ENCODE data around the gene ENTPD3.
A peak's percentile ranks its signal among the peaks of the same experiment; 100 is the strongest.

Gene ENTPD3

DNA sequence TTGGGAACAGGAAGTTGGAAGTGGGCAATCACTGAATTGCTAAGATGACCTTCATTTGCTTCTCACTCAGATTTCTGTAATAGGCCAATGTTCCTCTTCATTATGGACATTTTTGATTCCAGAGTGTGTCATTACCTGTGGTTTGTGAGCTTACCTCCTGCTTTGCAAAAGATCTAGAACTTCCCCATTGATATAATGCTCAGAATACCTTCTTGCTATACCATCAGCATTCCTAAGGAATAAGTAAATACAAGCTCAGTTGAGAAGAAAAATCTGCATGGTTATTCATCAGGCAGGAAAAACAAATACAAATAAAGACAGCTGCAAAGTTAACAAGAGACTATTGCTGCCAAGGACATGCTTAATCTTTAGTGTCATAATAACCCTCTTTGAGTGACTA is 64.6 kb downstream of the ENTPD3 start:
- Histone ChIP-seq H3K36me3 (ENCODE audit: low read depth) (no peaks in the 10 kb centered on the region), H3K9me3 (ENCODE audit: severe bottlenecking) (no peaks in the 10 kb centered on the region), H3K4me3 (ENCODE audit: severe bottlenecking) (no peak overlapping the region), H3K27me3 (ENCODE audit: insufficient read depth, poor library complexity, severe bottlenecking) (no peaks in the 10 kb centered on the region), H3K4me1 (ENCODE audit: insufficient read depth, poor library complexity, severe bottlenecking) (peaks cover 5% of the 10 kb centered on the region), H3K27ac (ENCODE audit: poor library complexity, severe bottlenecking) (no peak overlapping the region)
- ATAC-seq (ENCODE audit: low read depth) (no peak), DNase-seq (ENCODE audit: low spot score) (no peak)
- TF ChIP-seq, protein P1, sequence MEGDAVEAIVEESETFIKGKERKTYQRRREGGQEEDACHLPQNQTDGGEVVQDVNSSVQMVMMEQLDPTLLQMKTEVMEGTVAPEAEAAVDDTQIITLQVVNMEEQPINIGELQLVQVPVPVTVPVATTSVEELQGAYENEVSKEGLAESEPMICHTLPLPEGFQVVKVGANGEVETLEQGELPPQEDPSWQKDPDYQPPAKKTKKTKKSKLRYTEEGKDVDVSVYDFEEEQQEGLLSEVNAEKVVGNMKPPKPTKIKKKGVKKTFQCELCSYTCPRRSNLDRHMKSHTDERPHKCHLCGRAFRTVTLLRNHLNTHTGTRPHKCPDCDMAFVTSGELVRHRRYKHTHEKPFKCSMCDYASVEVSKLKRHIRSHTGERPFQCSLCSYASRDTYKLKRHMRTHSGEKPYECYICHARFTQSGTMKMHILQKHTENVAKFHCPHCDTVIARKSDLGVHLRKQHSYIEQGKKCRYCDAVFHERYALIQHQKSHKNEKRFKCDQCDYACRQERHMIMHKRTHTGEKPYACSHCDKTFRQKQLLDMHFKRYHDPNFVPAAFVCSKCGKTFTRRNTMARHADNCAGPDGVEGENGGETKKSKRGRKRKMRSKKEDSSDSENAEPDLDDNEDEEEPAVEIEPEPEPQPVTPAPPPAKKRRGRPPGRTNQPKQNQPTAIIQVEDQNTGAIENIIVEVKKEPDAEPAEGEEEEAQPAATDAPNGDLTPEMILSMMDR (IDR thresholded peaks at IDR 0.05; ENCODE audit: poor library complexity, severe bottlenecking), result no peak

DNA sequence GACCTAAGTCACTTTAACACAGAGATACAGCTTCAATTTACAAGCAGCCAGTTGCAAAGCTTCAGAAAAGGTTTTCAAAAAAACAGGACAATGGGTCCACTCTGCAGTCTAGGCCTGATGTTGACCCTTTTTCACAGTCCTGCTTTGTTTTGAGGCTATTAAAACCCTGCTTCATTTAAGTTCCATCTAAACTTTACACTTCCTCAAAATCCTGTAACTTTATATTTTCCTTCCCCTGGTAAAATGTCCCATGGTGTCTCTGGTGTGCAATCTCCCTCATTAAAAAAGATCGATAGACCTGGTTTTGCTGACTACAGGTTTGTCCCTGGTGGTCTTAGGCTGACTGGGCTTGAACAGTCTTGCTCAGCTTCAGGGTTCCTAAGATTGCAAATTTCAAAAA is 65.1 kb downstream of the ENTPD3 start:
- Histone ChIP-seq H3K9me3 (ENCODE audit: severe bottlenecking) (no peaks in the 10 kb centered on the region), H3K27ac (ENCODE audit: poor library complexity, severe bottlenecking) (no peak overlapping the region), H3K4me3 (ENCODE audit: severe bottlenecking) (peak overlapping the region; percentile 50), H3K27me3 (ENCODE audit: insufficient read depth, poor library complexity, severe bottlenecking) (no peaks in the 10 kb centered on the region), H3K36me3 (ENCODE audit: low read depth) (no peaks in the 10 kb centered on the region), H3K4me1 (ENCODE audit: insufficient read depth, poor library complexity, severe bottlenecking) (peaks cover 5% of the 10 kb centered on the region)
- TF ChIP-seq, protein P1 (IDR thresholded peaks at IDR 0.05; ENCODE audit: poor library complexity, severe bottlenecking), result no peak
- ATAC-seq (ENCODE audit: low read depth) (no peak), DNase-seq (ENCODE audit: low spot score) (no peak)

DNA sequence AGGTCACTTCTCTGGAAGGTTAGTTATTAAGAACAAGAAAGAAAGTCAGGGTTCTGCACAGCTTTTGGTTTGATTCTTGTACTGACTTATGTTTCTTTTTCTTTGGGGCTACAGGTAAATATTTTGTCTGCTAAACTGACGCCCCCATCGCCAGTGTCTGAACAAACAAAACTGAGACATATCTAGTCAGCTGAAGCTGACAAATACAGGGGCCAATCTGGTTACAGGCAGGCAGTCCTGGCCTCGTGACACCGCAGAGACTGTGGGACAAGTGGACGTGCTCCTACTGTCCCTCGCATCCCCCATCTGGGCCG is 65.5 kb downstream of the ENTPD3 start:
- DNase-seq (ENCODE audit: low spot score) (no peak), ATAC-seq (ENCODE audit: low read depth) (no peak)
- TF ChIP-seq, protein P1 (IDR thresholded peaks at IDR 0.05; ENCODE audit: poor library complexity, severe bottlenecking), result no peak
- peak overlapping the region; percentile 27 for H3K27ac ChIP-seq (ENCODE audit: poor library complexity, severe bottlenecking)
- peak overlapping the region; percentile 50 for H3K4me3 ChIP-seq (ENCODE audit: severe bottlenecking)
- peaks cover 5% of the 10 kb centered on the region for H3K4me1 ChIP-seq (ENCODE audit: insufficient read depth, poor library complexity, severe bottlenecking)
- no peaks in the 10 kb centered on the region; the same call in 1 of the 2 replicates for H3K36me3 ChIP-seq (ENCODE audit: low read depth)
- H3K27me3 ChIP-seq (ENCODE audit: insufficient read depth, poor library complexity, severe bottlenecking), result no peaks in the 10 kb centered on the region
- no peaks in the 10 kb centered on the region for H3K9me3 ChIP-seq (ENCODE audit: severe bottlenecking)

- Histone ChIP-seq H3K4me3 (ENCODE audit: severe bottlenecking) (peak overlapping the region; percentile 50), H3K27me3 (ENCODE audit: insufficient read depth, poor library complexity, severe bottlenecking) (no peaks in the 10 kb centered on the region), H3K36me3 (ENCODE audit: low read depth) (peaks cover 6% of the 10 kb centered on the region), H3K27ac (ENCODE audit: poor library complexity, severe bottlenecking) (peak overlapping the region; percentile 27), H3K9me3 (ENCODE audit: severe bottlenecking) (no peaks in the 10 kb centered on the region), H3K4me1 (ENCODE audit: insufficient read depth, poor library complexity, severe bottlenecking) (peaks cover 5% of the 10 kb centered on the region)
- peak; percentile 98 for DNase-seq (ENCODE audit: low spot score)
- TF ChIP-seq, protein P1 (IDR thresholded peaks at IDR 0.05; ENCODE audit: poor library complexity, severe bottlenecking), result peak; percentile 14
- peak; percentile 96 for ATAC-seq (ENCODE audit: low read depth)
Measured at GRCh38 chr3:40452876-40453730, 66.1 kb downstream of the ENTPD3 start.

DNA sequence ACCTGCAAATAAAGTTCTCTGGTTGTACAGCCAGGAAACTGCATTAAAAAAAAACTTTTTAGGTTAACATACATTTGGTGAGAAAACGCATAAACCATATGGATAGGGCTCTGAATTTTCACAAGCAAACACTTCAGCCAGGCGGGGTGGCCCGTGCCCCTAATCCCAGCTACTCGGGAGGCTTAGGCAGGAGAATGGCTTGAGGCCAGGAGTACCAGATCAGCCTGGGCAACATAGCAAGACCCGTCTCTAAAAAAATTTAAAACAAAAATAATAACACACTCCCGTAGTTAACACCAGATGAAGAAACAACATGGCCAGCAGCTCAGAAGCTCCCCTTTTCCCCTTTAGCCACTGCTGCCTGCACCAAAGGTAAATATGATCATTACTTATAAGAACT is 66.9 kb downstream of the ENTPD3 start:
- Histone ChIP-seq H3K36me3 (ENCODE audit: low read depth) (peaks cover 14% of the 10 kb centered on the region), H3K27me3 (ENCODE audit: insufficient read depth, poor library complexity, severe bottlenecking) (no peaks in the 10 kb centered on the region), H3K27ac (ENCODE audit: poor library complexity, severe bottlenecking) (no peak overlapping the region), H3K4me3 (ENCODE audit: severe bottlenecking) (peak overlapping the region; percentile 50), H3K4me1 (ENCODE audit: insufficient read depth, poor library complexity, severe bottlenecking) (peaks cover 13% of the 10 kb centered on the region), H3K9me3 (ENCODE audit: severe bottlenecking) (no peaks in the 10 kb centered on the region)
- ATAC-seq (ENCODE audit: low read depth) (no peak), DNase-seq (ENCODE audit: low spot score) (no peak)
- TF ChIP-seq, protein P1 (IDR thresholded peaks at IDR 0.05; ENCODE audit: poor library complexity, severe bottlenecking), result no peak

Measured in RWPE2 (cell line).